HEK293 (cell line): Measurements from ENCODE around the gene PSMD3.
A peak's percentile ranks its signal among the peaks of the same experiment; 100 is the strongest.

Experiments
- CTCF ChIA-PET: fragments of 350-600 bp; formaldehyde crosslinking; extraction: SDS; loops from one replicate; lab custom pipeline; 2021; ENCODE audit warnings: antibody characterized with exemption; lab: Yijun Ruan, JAX
- POLR2A ChIA-PET: fragments of 300-600 bp; formaldehyde crosslinking; extraction: SDS; loops from one replicate; lab custom pipeline; 2020; ENCODE audit warnings: antibody characterized with exemption, inconsistent platforms; lab: Yijun Ruan, JAX
- H3K27ac ChIP-seq: fragments of 200-500 bp; sonication (Bioruptor generic); 2 replicates; pipeline ENCODE4 v1.5.1; 2014; ENCODE audit warnings: low read depth, low read length, control low read depth, inconsistent platforms; ENCODE audit errors: extremely low read depth
- H3K36me3 ChIP-seq, 2 experiments: fragments of 200-500 bp in 1 of 2; sonication (Bioruptor generic) in 1 of 2; 1 replicate in 1 of 2; 2 replicates in 1 of 2; pipeline ENCODE4 v1.5.1; 2014 to 2017; ENCODE audit warnings: inconsistent platforms in 2 of 2, low read length in 2 of 2; ENCODE audit not compliant: control insufficient read depth in 2 of 2, insufficient read depth in 1 of 2
- H3K4me1 ChIP-seq: fragments of 200-500 bp; sonication (Bioruptor generic); 2 replicates; pipeline ENCODE4 v1.5.1; 2014; ENCODE audit warnings: mild to moderate bottlenecking, low read length, inconsistent platforms; ENCODE audit not compliant: control insufficient read depth, insufficient read depth
- H3K4me3 ChIP-seq: 2 replicates; pipeline ENCODE4 v1.5.1; 2011; ENCODE audit warnings: low read depth, mild to moderate bottlenecking, control low read depth, low read length, moderate library complexity
- H3K9me3 ChIP-seq: fragments of 200-500 bp; sonication (Bioruptor generic); 2 replicates; pipeline ENCODE4 v1.5.1; 2014; ENCODE audit warnings: low read depth, low read length, inconsistent platforms; ENCODE audit not compliant: control insufficient read depth, insufficient read depth
- GLIS1 ChIP-seq: fragments of 450-650 bp; formaldehyde crosslinking; IDR thresholded peaks from 2 replicates; pipeline ENCODE4 v1.5.1; 2016; ENCODE audit warnings: missing biosample characterization, missing genetic modification characterization
- GLIS2 ChIP-seq: fragments of 450-650 bp; formaldehyde crosslinking; IDR thresholded peaks from 2 replicates; pipeline ENCODE4 v1.5.1; 2016; ENCODE audit warnings: missing biosample characterization, missing genetic modification characterization
- KLF9 ChIP-seq: fragments of 450-650 bp; formaldehyde crosslinking; IDR thresholded peaks from 2 replicates; pipeline ENCODE4 v1.5.1; 2016; ENCODE audit warnings: missing biosample characterization, missing genetic modification characterization, low read depth
- REPIN1 ChIP-seq: fragments of 450-650 bp; formaldehyde crosslinking; IDR thresholded peaks from 2 replicates; pipeline ENCODE4 v1.5.1; 2017; ENCODE audit warnings: missing biosample characterization, missing genetic modification characterization, low read depth
- SCRT2 ChIP-seq: fragments of 450-650 bp; formaldehyde crosslinking; IDR thresholded peaks from 2 replicates; pipeline ENCODE4 v1.5.1; 2016; ENCODE audit warnings: missing biosample characterization, missing genetic modification characterization
- SP7 ChIP-seq: fragments of 450-650 bp; formaldehyde crosslinking; IDR thresholded peaks from 2 replicates; pipeline ENCODE4 v1.5.1; 2016; ENCODE audit warnings: missing biosample characterization, missing genetic modification characterization
- ZNF146 ChIP-seq: fragments of 450-650 bp; formaldehyde crosslinking; IDR thresholded peaks from 2 replicates; pipeline ENCODE4 v1.5.1; 2016; ENCODE audit warnings: missing biosample characterization, missing genetic modification characterization
- ZNF155 ChIP-seq: fragments of 450-650 bp; formaldehyde crosslinking; IDR thresholded peaks from 2 replicates; pipeline ENCODE4 v1.5.1; 2016; ENCODE audit warnings: missing biosample characterization, missing genetic modification characterization
- ZNF211 ChIP-seq: fragments of 450-650 bp; formaldehyde crosslinking; IDR thresholded peaks from 2 replicates; pipeline ENCODE4 v1.5.1; 2016; ENCODE audit warnings: low read depth, missing biosample characterization, missing genetic modification characterization
- ZNF292 ChIP-seq: fragments of 450-650 bp; formaldehyde crosslinking; IDR thresholded peaks from 2 replicates; pipeline ENCODE4 v1.5.1; 2016; ENCODE audit warnings: low read depth, missing biosample characterization, missing genetic modification characterization, borderline replicate concordance
- ZNF335 ChIP-seq: fragments of 450-650 bp; formaldehyde crosslinking; conservative IDR thresholded peaks from 2 replicates; pipeline ENCODE4 v1.5.1; 2016; ENCODE audit warnings: missing biosample characterization, missing genetic modification characterization
- ZNF341 ChIP-seq: fragments of 450-650 bp; formaldehyde crosslinking; IDR thresholded peaks from 2 replicates; pipeline ENCODE4; 2016; ENCODE audit warnings: low read depth, missing biosample characterization, missing genetic modification characterization
- ZNF354C ChIP-seq: fragments of 450-650 bp; formaldehyde crosslinking; IDR thresholded peaks from 2 replicates; pipeline ENCODE4 v1.5.1; 2016; ENCODE audit warnings: missing biosample characterization, missing genetic modification characterization, low read depth, borderline replicate concordance
- ZNF544 ChIP-seq: fragments of 450-650 bp; formaldehyde crosslinking; IDR thresholded peaks from 2 replicates; pipeline ENCODE4 v1.5.0; 2017; ENCODE audit warnings: missing biosample characterization, missing genetic modification characterization
- ZNF660 ChIP-seq: fragments of 450-650 bp; IDR thresholded peaks from 2 replicates; pipeline ENCODE4 v1.5.1; 2018; ENCODE audit warnings: missing biosample characterization, mild to moderate bottlenecking, missing genetic modification characterization
- ZNF830 ChIP-seq: fragments of 450-650 bp; IDR thresholded peaks from 2 replicates; pipeline ENCODE4 v1.5.0; 2018; ENCODE audit warnings: missing biosample characterization, missing genetic modification characterization, low read depth, mild to moderate bottlenecking, moderate library complexity
- TF ChIP-seq, protein P1 (sequence below): fragments of 450-650 bp; formaldehyde crosslinking; IDR thresholded peaks from 2 replicates; pipeline ENCODE4 v1.5.1; 2016; ENCODE audit warnings: missing biosample characterization, missing genetic modification characterization
- TF ChIP-seq, protein P2 (sequence below): fragments of 450-650 bp; formaldehyde crosslinking; IDR thresholded peaks from 2 replicates; pipeline ENCODE4; 2016; ENCODE audit warnings: missing biosample characterization, missing genetic modification characterization
- TF ChIP-seq, protein P3 (sequence below): fragments of 450-650 bp; formaldehyde crosslinking; IDR thresholded peaks from 2 replicates; pipeline ENCODE4 v1.5.1; 2017; ENCODE audit warnings: missing biosample characterization, missing genetic modification characterization
- TF ChIP-seq, protein P4 (sequence below): fragments of 450-650 bp; formaldehyde crosslinking; IDR thresholded peaks from 2 replicates; pipeline ENCODE4 v1.5.1; 2016; ENCODE audit warnings: missing biosample characterization, missing genetic modification characterization
- TF ChIP-seq, protein P5 (sequence below): fragments of 450-650 bp; formaldehyde crosslinking; IDR thresholded peaks from 2 replicates; pipeline ENCODE4 v1.5.1; 2016; ENCODE audit warnings: missing biosample characterization, missing genetic modification characterization

PSMD3 gene

DNA sequence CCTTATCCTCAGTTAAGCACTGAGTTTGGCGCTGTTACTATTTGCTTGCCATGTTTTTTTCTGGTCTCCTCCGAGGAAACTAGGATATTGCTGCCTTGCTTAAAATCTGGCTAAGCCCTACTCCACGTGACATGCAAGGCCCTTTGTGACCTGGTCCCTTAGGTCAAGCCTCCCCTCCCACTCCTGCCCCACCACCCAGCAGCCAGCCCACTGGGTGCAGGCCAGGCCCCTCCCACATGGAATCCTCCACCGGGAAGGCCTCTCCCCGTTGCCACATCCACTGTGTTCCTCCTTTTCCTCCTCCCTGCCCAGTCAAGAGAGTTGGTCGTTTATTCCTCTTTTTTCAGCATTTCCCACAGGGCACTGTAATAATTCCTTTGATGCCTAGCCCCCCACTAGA is 16.2 kb downstream of the PSMD3 start (continued):
- TF ChIP-seq KLF9 (tag by site-specific recombination): no peak
- no peak for TF ChIP-seq ZNF830 (tag by site-specific recombination)
- no peak for TF ChIP-seq ZNF211 (tag by site-specific recombination)
- TF ChIP-seq, protein P1, sequence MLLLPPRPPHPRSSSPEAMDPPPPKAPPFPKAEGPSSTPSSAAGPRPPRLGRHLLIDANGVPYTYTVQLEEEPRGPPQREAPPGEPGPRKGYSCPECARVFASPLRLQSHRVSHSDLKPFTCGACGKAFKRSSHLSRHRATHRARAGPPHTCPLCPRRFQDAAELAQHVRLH: no peak
- TF ChIP-seq ZNF292 (tag by site-specific recombination): no peak

DNA sequence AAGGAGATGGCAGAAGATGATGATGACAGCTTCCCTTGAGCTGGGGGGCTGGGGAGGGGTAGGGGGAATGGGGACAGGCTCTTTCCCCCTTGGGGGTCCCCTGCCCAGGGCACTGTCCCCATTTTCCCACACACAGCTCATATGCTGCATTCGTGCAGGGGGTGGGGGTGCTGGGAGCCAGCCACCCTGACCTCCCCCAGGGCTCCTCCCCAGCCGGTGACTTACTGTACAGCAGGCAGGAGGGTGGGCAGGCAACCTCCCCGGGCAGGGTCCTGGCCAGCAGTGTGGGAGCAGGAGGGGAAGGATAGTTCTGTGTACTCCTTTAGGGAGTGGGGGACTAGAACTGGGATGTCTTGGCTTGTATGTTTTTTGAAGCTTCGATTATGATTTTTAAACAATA is 16.9 kb downstream of the PSMD3 start:
- Histone ChIP-seq H3K36me3 (peaks cover 36 to 60% of the 10 kb centered on the region in 2 experiments), H3K4me1 (no peaks in the 10 kb centered on the region), H3K27ac (no peak overlapping the region; the same call in 1 of the 2 replicates), H3K4me3 (no peak overlapping the region), H3K9me3 (no peaks in the 10 kb centered on the region)
- TF ChIP-seq ZNF341 (tag by site-specific recombination): no peak
- TF ChIP-seq GLIS2 (tag by site-specific recombination): peak; percentile 32; the same call in 1 of the 2 replicates
- no peak for TF ChIP-seq ZNF146
- TF ChIP-seq ZNF155 (tag by site-specific recombination): no peak
- no peak for TF ChIP-seq ZNF660 (tag by site-specific recombination)
- TF ChIP-seq REPIN1: no peak
- no peak for TF ChIP-seq SP7 (tag by site-specific recombination)
- TF ChIP-seq, protein P2, sequence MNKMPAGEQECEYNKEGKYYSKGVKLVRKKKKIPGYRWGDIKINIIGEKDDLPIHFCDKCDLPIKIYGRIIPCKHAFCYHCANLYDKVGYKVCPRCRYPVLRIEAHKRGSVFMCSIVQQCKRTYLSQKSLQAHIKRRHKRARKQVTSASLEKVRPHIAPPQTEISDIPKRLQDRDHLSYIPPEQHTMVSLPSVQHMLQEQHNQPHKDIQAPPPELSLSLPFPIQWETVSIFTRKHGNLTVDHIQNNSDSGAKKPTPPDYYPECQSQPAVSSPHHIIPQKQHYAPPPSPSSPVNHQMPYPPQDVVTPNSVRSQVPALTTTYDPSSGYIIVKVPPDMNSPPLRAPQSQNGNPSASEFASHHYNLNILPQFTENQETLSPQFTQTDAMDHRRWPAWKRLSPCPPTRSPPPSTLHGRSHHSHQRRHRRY (tag by site-specific recombination): no peak
- ChIA-PET POLR2A (interaction anchor here (2.6 kb wide), 1 partner anchor 17 kb away, joined by 11 read pairs; the partner anchor contains the start of gene PSMD3), CTCF (interaction anchor here (0.6 to 1.2 kb wide), 4 partner anchors 10 to 326 kb away, joined by 3 read pairs; no protein-coding TSS in a partner anchor)

DNA sequence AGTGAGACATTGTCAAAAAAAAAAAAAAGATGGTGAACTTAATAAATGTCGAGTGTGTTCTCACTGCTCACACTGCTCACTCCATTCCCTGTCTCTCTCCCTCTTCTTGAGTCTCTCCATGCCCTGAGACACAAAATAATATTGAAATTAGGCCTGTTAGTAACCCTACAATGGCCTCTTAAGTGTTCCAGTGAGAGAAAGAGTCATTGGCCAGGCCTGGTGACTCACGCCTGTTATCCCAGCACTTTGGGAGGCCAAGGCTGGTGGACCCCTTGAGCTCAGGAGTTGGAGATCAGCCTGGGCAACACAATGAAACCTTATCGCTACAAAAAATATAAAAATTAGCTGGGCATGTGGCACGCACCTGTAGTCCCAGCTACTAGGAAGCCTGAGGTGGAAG is 18.5 kb downstream of the PSMD3 start:
- peaks cover 24 to 45% of the 10 kb centered on the region in 2 experiments for H3K36me3 ChIP-seq
- TF ChIP-seq ZNF544 (tag by site-specific recombination) (no peak), GLIS1 (tag by site-specific recombination) (peak; percentile 28; the same call in 1 of the 2 replicates), ZNF335 (tag by site-specific recombination) (no peak), SCRT2 (tag by site-specific recombination) (no peak), ZNF354C (tag by site-specific recombination) (no peak)
- TF ChIP-seq, protein P3, sequence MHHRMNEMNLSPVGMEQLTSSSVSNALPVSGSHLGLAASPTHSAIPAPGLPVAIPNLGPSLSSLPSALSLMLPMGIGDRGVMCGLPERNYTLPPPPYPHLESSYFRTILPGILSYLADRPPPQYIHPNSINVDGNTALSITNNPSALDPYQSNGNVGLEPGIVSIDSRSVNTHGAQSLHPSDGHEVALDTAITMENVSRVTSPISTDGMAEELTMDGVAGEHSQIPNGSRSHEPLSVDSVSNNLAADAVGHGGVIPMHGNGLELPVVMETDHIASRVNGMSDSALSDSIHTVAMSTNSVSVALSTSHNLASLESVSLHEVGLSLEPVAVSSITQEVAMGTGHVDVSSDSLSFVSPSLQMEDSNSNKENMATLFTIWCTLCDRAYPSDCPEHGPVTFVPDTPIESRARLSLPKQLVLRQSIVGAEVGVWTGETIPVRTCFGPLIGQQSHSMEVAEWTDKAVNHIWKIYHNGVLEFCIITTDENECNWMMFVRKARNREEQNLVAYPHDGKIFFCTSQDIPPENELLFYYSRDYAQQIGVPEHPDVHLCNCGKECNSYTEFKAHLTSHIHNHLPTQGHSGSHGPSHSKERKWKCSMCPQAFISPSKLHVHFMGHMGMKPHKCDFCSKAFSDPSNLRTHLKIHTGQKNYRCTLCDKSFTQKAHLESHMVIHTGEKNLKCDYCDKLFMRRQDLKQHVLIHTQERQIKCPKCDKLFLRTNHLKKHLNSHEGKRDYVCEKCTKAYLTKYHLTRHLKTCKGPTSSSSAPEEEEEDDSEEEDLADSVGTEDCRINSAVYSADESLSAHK (tag by site-specific recombination): no peak
- TF ChIP-seq, protein P4, sequence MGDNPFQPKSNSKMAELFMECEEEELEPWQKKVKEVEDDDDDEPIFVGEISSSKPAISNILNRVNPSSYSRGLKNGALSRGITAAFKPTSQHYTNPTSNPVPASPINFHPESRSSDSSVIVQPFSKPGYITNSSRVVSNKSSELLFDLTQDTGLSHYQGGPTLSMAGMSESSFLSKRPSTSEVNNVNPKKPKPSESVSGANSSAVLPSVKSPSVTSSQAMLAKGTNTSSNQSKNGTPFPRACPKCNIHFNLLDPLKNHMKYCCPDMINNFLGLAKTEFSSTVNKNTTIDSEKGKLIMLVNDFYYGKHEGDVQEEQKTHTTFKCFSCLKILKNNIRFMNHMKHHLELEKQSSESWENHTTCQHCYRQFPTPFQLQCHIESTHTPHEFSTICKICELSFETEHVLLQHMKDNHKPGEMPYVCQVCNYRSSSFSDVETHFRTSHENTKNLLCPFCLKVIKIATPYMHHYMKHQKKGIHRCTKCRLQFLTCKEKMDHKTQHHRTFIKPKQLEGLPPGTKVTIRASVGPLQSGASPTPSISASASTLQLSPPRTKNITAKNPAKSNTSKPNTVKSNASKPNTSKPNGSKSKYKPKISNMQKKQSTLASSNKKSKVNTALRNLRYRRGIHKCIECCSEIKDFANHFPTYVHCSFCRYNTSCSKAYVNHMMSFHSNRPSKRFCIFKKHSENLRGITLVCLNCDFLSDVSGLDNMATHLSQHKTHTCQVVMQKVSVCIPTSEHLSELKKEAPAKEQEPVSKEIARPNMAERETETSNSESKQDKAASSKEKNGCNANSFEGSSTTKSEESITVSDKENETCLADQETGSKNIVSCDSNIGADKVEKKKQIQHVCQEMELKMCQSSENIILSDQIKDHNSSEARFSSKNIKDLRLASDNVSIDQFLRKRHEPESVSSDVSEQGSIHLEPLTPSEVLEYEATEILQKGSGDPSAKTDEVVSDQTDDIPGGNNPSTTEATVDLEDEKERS: no peak
- TF ChIP-seq, protein P5, sequence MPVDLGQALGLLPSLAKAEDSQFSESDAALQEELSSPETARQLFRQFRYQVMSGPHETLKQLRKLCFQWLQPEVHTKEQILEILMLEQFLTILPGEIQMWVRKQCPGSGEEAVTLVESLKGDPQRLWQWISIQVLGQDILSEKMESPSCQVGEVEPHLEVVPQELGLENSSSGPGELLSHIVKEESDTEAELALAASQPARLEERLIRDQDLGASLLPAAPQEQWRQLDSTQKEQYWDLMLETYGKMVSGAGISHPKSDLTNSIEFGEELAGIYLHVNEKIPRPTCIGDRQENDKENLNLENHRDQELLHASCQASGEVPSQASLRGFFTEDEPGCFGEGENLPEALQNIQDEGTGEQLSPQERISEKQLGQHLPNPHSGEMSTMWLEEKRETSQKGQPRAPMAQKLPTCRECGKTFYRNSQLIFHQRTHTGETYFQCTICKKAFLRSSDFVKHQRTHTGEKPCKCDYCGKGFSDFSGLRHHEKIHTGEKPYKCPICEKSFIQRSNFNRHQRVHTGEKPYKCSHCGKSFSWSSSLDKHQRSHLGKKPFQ (tag by site-specific recombination): peak; percentile 57; the same call in 1 of the 2 replicates
- POLR2A ChIA-PET: no interaction called here
- H3K27ac ChIP-seq: no peak overlapping the region
- H3K4me3 ChIP-seq: no peak overlapping the region
- H3K9me3 ChIP-seq: no peaks in the 10 kb centered on the region
- CTCF ChIA-PET: interaction anchor here (0.7 to 2.1 kb wide), 5 partner anchors 14 to 377 kb away, joined by 3 to 8 read pairs (median 3); partner anchors contain the start of gene PSMD3
- H3K4me1 ChIP-seq: no peaks in the 10 kb centered on the region
